A549 (cell line): Measurements from ENCODE around the gene TTLL13.

Experiments used
- BHLHE40 ChIP-seq: IDR thresholded peaks from 2 replicates; pipeline ENCODE4 v1.6.1; 2012; ENCODE audit warnings: low read depth, low read length, inconsistent platforms
- CEBPB ChIP-seq, 2 experiments: fragments of >200 bp in 1 of 2; sonication (Bioruptor Twin) in 1 of 2; formaldehyde crosslinking in 1 of 2; IDR thresholded peaks; 2 replicates each; pipeline ENCODE4 v1.6.1; 2012 to 2016
- JUNB ChIP-seq: fragments of >200 bp; sonication (Bioruptor Twin); formaldehyde crosslinking; IDR thresholded peaks from 2 replicates; pipeline ENCODE4 v1.6.1; 2016
- KDM1A ChIP-seq: fragments of 200-600 bp; sonication (generic); IDR thresholded peaks from 2 replicates; pipeline ENCODE4 v1.6.1; 2016; ENCODE audit warnings: low read depth, mild to moderate bottlenecking
- MYC ChIP-seq: IDR thresholded peaks from 2 replicates; pipeline ENCODE4 v1.6.1; 2012; ENCODE audit warnings: mild to moderate bottlenecking, inconsistent platforms, low read length, improper control_type of control experiment, borderline replicate concordance
- NR3C1 ChIP-seq: fragments of >200 bp; sonication (Bioruptor Twin); formaldehyde crosslinking; IDR thresholded peaks from 3 replicates; pipeline ENCODE4 v1.6.1; 2017
- POLR2A ChIP-seq: IDR thresholded peaks from 2 replicates; pipeline ENCODE4 v1.6.1; 2012; ENCODE audit warnings: mild to moderate bottlenecking, low read length
- RAD21 ChIP-seq, 2 experiments: fragments of >200 bp in 1 of 2; sonication (Bioruptor Twin) in 1 of 2; formaldehyde crosslinking in 1 of 2; IDR thresholded peaks in 1 of 2; conservative IDR thresholded peaks in 1 of 2; 2 replicates in 1 of 2; 3 replicates in 1 of 2; pipeline ENCODE4 v1.6.1; 2012 to 2018; ENCODE audit warnings: inconsistent platforms in 1 of 2
- RCOR1 ChIP-seq: fragments of 150-350 bp; IDR thresholded peaks from 2 replicates; pipeline ENCODE4 v1.6.1; 2014; ENCODE audit warnings: antibody characterized with exemption, low read length, low read depth
- TF ChIP-seq, protein P1 (sequence below): fragments of >200 bp; sonication (Bioruptor Twin); formaldehyde crosslinking; IDR thresholded peaks from 3 replicates; pipeline ENCODE4 v1.5.1; 2016
- TF ChIP-seq, protein P2 (sequence below): fragments of 150-350 bp; IDR thresholded peaks from 2 replicates; pipeline ENCODE4 v1.6.1; 2014; ENCODE audit warnings: low read depth, mild to moderate bottlenecking, low read length
- TF ChIP-seq, protein P3 (sequence below): fragments of >200 bp; sonication (Bioruptor Twin); formaldehyde crosslinking; IDR thresholded peaks from 2 replicates; pipeline ENCODE4 v1.6.1; 2016
- TF ChIP-seq, protein P4 (sequence below): fragments of 250-450 bp; sonication (Bioruptor Pico); IDR thresholded peaks from 2 replicates; pipeline ENCODE4 v1.5.0; 2021; ENCODE audit warnings: mild to moderate bottlenecking, moderate library complexity, borderline replicate concordance
- TF ChIP-seq, protein P5 (sequence below): IDR thresholded peaks from 2 replicates; pipeline ENCODE4 v1.6.1; 2012

DNA sequence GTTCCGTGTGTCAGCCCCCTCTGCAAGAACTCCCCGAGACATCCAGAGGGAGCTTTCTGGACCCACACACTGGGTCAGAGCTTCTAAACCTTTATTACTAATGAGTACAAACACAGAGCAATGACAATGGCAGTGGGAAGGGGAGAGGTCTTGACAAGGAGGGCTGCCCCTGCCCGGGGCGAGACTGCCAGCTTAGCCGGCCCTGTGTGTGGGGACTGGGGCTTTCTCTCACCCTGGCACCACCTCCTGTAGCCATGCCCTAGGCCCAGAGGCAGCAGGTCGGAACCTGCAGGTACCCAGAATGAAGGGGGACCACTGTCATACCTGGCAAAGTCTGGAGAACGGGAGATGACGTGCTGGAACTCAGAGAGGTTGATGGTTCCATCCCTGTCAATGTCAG, 18.7 kb upstream of the TTLL13 start:
- TF ChIP-seq, protein P1, sequence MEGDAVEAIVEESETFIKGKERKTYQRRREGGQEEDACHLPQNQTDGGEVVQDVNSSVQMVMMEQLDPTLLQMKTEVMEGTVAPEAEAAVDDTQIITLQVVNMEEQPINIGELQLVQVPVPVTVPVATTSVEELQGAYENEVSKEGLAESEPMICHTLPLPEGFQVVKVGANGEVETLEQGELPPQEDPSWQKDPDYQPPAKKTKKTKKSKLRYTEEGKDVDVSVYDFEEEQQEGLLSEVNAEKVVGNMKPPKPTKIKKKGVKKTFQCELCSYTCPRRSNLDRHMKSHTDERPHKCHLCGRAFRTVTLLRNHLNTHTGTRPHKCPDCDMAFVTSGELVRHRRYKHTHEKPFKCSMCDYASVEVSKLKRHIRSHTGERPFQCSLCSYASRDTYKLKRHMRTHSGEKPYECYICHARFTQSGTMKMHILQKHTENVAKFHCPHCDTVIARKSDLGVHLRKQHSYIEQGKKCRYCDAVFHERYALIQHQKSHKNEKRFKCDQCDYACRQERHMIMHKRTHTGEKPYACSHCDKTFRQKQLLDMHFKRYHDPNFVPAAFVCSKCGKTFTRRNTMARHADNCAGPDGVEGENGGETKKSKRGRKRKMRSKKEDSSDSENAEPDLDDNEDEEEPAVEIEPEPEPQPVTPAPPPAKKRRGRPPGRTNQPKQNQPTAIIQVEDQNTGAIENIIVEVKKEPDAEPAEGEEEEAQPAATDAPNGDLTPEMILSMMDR, result no peak
- TF ChIP-seq RCOR1, result no peak
- TF ChIP-seq, protein P2, sequence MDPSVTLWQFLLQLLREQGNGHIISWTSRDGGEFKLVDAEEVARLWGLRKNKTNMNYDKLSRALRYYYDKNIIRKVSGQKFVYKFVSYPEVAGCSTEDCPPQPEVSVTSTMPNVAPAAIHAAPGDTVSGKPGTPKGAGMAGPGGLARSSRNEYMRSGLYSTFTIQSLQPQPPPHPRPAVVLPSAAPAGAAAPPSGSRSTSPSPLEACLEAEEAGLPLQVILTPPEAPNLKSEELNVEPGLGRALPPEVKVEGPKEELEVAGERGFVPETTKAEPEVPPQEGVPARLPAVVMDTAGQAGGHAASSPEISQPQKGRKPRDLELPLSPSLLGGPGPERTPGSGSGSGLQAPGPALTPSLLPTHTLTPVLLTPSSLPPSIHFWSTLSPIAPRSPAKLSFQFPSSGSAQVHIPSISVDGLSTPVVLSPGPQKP, result no peak
- TF ChIP-seq BHLHE40, result no peak
- TF ChIP-seq, protein P3, sequence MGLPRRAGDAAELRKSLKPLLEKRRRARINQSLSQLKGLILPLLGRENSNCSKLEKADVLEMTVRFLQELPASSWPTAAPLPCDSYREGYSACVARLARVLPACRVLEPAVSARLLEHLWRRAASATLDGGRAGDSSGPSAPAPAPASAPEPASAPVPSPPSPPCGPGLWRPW, result no peak
- no peak for TF ChIP-seq RAD21 (conservative IDR thresholded peaks at IDR 0.05 in 1 of 2, IDR thresholded peaks at IDR 0.05 in 1 of 2)
- TF ChIP-seq CEBPB (IDR thresholded peaks at IDR 0.05), result no peak
- no peak for TF ChIP-seq MYC
- TF ChIP-seq NR3C1, result no peak
- TF ChIP-seq KDM1A, result no peak
- TF ChIP-seq, protein P4, sequence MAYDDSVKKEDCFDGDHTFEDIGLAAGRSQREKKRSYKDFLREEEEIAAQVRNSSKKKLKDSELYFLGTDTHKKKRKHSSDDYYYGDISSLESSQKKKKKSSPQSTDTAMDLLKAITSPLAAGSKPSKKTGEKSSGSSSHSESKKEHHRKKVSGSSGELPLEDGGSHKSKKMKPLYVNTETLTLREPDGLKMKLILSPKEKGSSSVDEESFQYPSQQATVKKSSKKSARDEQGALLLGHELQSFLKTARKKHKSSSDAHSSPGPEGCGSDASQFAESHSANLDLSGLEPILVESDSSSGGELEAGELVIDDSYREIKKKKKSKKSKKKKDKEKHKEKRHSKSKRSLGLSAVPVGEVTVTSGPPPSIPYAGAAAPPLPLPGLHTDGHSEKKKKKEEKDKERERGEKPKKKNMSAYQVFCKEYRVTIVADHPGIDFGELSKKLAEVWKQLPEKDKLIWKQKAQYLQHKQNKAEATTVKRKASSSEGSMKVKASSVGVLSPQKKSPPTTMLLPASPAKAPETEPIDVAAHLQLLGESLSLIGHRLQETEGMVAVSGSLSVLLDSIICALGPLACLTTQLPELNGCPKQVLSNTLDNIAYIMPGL (CRISPR knock-in tag), result no peak
- no peak for TF ChIP-seq JUNB
- TF ChIP-seq POLR2A, result no peak
- TF ChIP-seq, protein P5, sequence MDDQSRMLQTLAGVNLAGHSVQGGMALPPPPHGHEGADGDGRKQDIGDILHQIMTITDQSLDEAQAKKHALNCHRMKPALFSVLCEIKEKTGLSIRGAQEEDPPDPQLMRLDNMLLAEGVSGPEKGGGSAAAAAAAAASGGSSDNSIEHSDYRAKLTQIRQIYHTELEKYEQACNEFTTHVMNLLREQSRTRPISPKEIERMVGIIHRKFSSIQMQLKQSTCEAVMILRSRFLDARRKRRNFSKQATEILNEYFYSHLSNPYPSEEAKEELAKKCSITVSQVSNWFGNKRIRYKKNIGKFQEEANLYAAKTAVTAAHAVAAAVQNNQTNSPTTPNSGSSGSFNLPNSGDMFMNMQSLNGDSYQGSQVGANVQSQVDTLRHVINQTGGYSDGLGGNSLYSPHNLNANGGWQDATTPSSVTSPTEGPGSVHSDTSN, result no peak
